K562 (cell line): ENCODE data around the gene ACSBG1. TPM values are rescaled to one million over a fixed set of nuclear protein-coding genes. Genes with fewer than 3 reads are reported as not detected.

Experiments used
- CTBP1 ChIP-seq: fragments of 450-650 bp; IDR thresholded peaks from 2 replicates; pipeline ENCODE4 v1.6.1; 2016; ENCODE audit warnings: borderline replicate concordance
- HEY1 ChIP-seq: fragments of 250-450 bp; sonication (Bioruptor Pico); IDR thresholded peaks from 2 replicates; pipeline ENCODE4 v1.5.0; 2020; ENCODE audit warnings: mild to moderate bottlenecking, moderate library complexity, borderline replicate concordance
- MXI1 ChIP-seq: IDR thresholded peaks from 2 replicates; pipeline ENCODE4 v1.6.1; 2011; ENCODE audit warnings: low read depth, mild to moderate bottlenecking, improper control_type of control experiment, low read length
- RB1 ChIP-seq: fragments of 450-650 bp; IDR thresholded peaks from 2 replicates; pipeline ENCODE4 v1.6.1; 2017; ENCODE audit warnings: low read depth, mild to moderate bottlenecking
- RCOR1 ChIP-seq, 2 experiments: IDR thresholded peaks; 2 replicates each; pipeline ENCODE4 v1.6.1; 2012; ENCODE audit warnings: low read depth in 2 of 2, low read length in 2 of 2, borderline replicate concordance in 1 of 2, improper control_type of control experiment in 1 of 2
- ZNF263 ChIP-seq: sonication (generic); formaldehyde crosslinking; IDR thresholded peaks from 2 replicates; pipeline ENCODE4 v1.8.0; 2022; ENCODE audit warnings: mild to moderate bottlenecking, missing genetic modification reagents, borderline replicate concordance
- ZNF41 ChIP-seq: fragments of 250-450 bp; sonication (Bioruptor Pico); conservative IDR thresholded peaks from 2 replicates; pipeline ENCODE4 v1.4.0; 2020; ENCODE audit warnings: mild to moderate bottlenecking
- ZNF717 ChIP-seq: fragments of 250-450 bp; sonication (Bioruptor Pico); IDR thresholded peaks from 2 replicates; pipeline ENCODE4 v1.5.0; 2021
- ZNF778 ChIP-seq: fragments of 450-650 bp; formaldehyde crosslinking; IDR thresholded peaks from 2 replicates; pipeline ENCODE4 v1.4.0; 2020; ENCODE audit warnings: mild to moderate bottlenecking, moderate library complexity
- polyA plus RNA-seq, 8 experiments: library from polyadenylated mRNA; depleted of rRNA in 4 of 8; stranded (reverse) in 5 of 8; unstranded in 3 of 8; fragments of >200 nt; fragmentation: Nextera tagmentation in 2 of 8; fragmentation: Illumina TruSeq in 1 of 8; extraction: Ambion mirVana in 2 of 8; extraction: Trizol in 1 of 8; gene quantifications; 2 replicates each; pipeline versions ENCODE4 v1.2.1 to v1.2.3, GENCODE V29; 2011 to 2014; ENCODE audit warnings: inconsistent platforms in 1 of 8, missing spikeins in 1 of 8
- total RNA-seq, 7 experiments: library from RNA; depleted of rRNA in 6 of 7; stranded (reverse); fragments of >200 nt in 6 of 7; fragmentation: Illumina TruSeq in 2 of 7; extraction: Trizol in 2 of 7; gene quantifications; 2 replicates each; pipeline versions ENCODE4 v1.2.1 to v1.2.3, GENCODE V29; 2011 to 2021; ENCODE audit warnings: low replicate concordance in 1 of 7
- TF ChIP-seq, protein P1 (sequence below), 2 experiments: fragments of 450-650 bp; formaldehyde crosslinking in 1 of 2; IDR thresholded peaks; 2 replicates each; pipeline versions ENCODE4 v1.4.0 to v1.6.1; 2014 to 2020; ENCODE audit warnings: mild to moderate bottlenecking in 2 of 2, borderline replicate concordance in 1 of 2, low read depth in 1 of 2
- TF ChIP-seq, protein P2 (sequence below): IDR thresholded peaks from 3 replicates; pipeline ENCODE4 v1.6.1; 2011; ENCODE audit warnings: borderline replicate concordance, mild to moderate bottlenecking; ENCODE audit not compliant: insufficient read length, insufficient read depth

ACSBG1 gene
- total and polyA plus RNA-seq, 9 of the 15 experiments (the other 6 are each of a cell fraction or from before 2014, with no cell fraction given) = 0.36 to 6.4 (median 2.5) TPM

DNA sequence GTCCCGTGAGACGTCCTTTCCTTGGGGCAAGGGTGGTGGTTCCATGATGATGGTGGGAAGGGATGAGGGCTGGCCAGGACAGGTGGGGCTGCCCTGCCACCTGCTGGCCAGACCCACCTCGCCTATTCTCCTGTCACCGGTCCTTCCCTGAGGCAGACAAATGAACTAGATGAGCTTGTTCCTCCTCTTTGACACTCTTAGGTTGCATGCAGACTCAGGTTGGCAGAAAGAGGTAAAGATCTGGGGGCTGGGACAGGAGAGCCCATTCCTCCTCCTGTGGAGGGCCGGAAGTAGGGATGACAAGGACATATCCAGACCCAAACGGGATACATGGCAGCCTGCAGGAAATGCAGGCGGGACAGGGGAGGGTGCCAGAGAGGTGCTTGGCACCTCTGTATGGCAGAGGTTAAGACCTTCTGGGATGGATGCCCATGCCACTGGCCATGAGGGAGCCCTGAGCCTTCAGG is 38.6 kb downstream of the ACSBG1 start (continued):
- no peak for TF ChIP-seq ZNF41 (CRISPR knock-in tag)
- no peak for TF ChIP-seq ZNF778
- TF ChIP-seq RCOR1 (IDR thresholded peaks at IDR 0.05; ENCODE audit: borderline replicate concordance in 1 of 2, low read depth in 2 of 2, low read length in 2 of 2) = peak in 1 of 2 experiments; percentile 54; a peak in 1 of 4 replicates
- TF ChIP-seq, protein P1, sequence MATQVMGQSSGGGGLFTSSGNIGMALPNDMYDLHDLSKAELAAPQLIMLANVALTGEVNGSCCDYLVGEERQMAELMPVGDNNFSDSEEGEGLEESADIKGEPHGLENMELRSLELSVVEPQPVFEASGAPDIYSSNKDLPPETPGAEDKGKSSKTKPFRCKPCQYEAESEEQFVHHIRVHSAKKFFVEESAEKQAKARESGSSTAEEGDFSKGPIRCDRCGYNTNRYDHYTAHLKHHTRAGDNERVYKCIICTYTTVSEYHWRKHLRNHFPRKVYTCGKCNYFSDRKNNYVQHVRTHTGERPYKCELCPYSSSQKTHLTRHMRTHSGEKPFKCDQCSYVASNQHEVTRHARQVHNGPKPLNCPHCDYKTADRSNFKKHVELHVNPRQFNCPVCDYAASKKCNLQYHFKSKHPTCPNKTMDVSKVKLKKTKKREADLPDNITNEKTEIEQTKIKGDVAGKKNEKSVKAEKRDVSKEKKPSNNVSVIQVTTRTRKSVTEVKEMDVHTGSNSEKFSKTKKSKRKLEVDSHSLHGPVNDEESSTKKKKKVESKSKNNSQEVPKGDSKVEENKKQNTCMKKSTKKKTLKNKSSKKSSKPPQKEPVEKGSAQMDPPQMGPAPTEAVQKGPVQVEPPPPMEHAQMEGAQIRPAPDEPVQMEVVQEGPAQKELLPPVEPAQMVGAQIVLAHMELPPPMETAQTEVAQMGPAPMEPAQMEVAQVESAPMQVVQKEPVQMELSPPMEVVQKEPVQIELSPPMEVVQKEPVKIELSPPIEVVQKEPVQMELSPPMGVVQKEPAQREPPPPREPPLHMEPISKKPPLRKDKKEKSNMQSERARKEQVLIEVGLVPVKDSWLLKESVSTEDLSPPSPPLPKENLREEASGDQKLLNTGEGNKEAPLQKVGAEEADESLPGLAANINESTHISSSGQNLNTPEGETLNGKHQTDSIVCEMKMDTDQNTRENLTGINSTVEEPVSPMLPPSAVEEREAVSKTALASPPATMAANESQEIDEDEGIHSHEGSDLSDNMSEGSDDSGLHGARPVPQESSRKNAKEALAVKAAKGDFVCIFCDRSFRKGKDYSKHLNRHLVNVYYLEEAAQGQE (IDR thresholded peaks at IDR 0.05; ENCODE audit: borderline replicate concordance) = peak; percentile 90
- TF ChIP-seq, protein P1 (CRISPR knock-in tag; IDR thresholded peaks at IDR 0.05; ENCODE audit: low read depth) = no peak
- no peak for TF ChIP-seq MXI1
- TF ChIP-seq HEY1 (CRISPR knock-in tag) = no peak
- TF ChIP-seq ZNF717 = no peak
- peak; percentile 53; the same call in 1 of the 2 replicates for TF ChIP-seq CTBP1
- TF ChIP-seq RB1 = peak; percentile 63; the same call in 1 of the 2 replicates
- TF ChIP-seq, protein P2, sequence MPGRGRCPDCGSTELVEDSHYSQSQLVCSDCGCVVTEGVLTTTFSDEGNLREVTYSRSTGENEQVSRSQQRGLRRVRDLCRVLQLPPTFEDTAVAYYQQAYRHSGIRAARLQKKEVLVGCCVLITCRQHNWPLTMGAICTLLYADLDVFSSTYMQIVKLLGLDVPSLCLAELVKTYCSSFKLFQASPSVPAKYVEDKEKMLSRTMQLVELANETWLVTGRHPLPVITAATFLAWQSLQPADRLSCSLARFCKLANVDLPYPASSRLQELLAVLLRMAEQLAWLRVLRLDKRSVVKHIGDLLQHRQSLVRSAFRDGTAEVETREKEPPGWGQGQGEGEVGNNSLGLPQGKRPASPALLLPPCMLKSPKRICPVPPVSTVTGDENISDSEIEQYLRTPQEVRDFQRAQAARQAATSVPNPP = no peak
- peak; percentile 43; the same call in 1 of the 2 replicates for TF ChIP-seq ZNF263
